ENCODE measurements around the gene ROCK2. TPM values are rescaled to one million over a fixed set of nuclear protein-coding genes. Genes with fewer than 3 reads are reported as not detected.

Gene ROCK2
- total and polyA plus RNA-seq, 2 of the 13 experiments (the other 11 are each of a cell fraction or from before 2014, with no cell fraction given), result 38.1 to 119 TPM

DNA sequence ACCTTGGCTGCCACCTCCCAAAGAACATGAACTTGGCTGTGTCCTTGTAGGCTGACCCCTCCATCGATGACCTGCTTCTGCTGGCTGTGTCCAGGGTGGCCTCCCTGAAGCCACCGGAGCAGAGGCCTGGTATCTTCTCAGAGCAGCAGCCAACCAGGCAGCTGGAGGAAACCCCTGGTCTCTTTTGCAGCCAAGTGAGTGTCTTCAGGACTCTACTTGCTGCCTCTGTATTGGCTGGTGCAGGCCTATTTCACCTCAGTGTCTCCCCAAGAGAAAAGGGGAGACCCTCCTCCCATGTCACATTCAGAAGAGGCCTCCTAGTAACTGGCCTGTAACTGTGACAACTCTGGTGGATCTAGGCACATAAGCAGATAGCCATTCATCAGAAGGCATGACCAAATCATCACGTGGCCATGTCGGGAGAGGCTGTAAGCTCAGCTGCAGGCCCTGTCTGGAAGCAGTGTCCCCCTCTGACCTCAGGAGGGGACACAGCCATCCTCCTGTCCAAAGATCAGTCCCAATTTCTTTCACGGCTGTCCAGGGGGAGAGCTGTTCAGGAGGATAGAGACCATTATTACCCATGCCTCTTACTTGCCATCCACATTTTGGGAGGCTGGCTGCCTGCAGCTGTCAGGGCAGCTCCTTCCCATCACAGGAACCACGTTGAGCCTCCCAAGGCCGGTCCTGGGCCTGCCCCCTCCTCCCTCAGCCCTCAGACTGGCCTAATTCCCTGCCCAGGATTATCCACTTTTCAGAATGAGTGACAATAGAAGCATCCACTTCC, 20.9 kb upstream of the ROCK2 start (continued):
- peak; percentile 85; the same call in 1 of the 2 replicates for TF ChIP-seq GTF2F1 (IDR thresholded peaks at IDR 0.05; ENCODE audit: low read length)
- TF ChIP-seq, protein P1, sequence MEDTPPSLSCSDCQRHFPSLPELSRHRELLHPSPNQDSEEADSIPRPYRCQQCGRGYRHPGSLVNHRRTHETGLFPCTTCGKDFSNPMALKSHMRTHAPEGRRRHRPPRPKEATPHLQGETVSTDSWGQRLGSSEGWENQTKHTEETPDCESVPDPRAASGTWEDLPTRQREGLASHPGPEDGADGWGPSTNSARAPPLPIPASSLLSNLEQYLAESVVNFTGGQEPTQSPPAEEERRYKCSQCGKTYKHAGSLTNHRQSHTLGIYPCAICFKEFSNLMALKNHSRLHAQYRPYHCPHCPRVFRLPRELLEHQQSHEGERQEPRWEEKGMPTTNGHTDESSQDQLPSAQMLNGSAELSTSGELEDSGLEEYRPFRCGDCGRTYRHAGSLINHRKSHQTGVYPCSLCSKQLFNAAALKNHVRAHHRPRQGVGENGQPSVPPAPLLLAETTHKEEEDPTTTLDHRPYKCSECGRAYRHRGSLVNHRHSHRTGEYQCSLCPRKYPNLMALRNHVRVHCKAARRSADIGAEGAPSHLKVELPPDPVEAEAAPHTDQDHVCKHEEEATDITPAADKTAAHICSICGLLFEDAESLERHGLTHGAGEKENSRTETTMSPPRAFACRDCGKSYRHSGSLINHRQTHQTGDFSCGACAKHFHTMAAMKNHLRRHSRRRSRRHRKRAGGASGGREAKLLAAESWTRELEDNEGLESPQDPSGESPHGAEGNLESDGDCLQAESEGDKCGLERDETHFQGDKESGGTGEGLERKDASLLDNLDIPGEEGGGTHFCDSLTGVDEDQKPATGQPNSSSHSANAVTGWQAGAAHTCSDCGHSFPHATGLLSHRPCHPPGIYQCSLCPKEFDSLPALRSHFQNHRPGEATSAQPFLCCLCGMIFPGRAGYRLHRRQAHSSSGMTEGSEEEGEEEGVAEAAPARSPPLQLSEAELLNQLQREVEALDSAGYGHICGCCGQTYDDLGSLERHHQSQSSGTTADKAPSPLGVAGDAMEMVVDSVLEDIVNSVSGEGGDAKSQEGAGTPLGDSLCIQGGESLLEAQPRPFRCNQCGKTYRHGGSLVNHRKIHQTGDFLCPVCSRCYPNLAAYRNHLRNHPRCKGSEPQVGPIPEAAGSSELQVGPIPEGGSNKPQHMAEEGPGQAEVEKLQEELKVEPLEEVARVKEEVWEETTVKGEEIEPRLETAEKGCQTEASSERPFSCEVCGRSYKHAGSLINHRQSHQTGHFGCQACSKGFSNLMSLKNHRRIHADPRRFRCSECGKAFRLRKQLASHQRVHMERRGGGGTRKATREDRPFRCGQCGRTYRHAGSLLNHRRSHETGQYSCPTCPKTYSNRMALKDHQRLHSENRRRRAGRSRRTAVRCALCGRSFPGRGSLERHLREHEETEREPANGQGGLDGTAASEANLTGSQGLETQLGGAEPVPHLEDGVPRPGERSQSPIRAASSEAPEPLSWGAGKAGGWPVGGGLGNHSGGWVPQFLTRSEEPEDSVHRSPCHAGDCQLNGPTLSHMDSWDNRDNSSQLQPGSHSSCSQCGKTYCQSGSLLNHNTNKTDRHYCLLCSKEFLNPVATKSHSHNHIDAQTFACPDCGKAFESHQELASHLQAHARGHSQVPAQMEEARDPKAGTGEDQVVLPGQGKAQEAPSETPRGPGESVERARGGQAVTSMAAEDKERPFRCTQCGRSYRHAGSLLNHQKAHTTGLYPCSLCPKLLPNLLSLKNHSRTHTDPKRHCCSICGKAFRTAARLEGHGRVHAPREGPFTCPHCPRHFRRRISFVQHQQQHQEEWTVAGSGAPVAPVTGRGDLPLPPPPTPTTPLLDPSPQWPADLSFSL (CRISPR knock-in tag; IDR thresholded peaks at IDR 0.05), result 0 out of 2 replicates have a peak, but pooled peaks have one; percentile 51
- TF ChIP-seq, protein P2, sequence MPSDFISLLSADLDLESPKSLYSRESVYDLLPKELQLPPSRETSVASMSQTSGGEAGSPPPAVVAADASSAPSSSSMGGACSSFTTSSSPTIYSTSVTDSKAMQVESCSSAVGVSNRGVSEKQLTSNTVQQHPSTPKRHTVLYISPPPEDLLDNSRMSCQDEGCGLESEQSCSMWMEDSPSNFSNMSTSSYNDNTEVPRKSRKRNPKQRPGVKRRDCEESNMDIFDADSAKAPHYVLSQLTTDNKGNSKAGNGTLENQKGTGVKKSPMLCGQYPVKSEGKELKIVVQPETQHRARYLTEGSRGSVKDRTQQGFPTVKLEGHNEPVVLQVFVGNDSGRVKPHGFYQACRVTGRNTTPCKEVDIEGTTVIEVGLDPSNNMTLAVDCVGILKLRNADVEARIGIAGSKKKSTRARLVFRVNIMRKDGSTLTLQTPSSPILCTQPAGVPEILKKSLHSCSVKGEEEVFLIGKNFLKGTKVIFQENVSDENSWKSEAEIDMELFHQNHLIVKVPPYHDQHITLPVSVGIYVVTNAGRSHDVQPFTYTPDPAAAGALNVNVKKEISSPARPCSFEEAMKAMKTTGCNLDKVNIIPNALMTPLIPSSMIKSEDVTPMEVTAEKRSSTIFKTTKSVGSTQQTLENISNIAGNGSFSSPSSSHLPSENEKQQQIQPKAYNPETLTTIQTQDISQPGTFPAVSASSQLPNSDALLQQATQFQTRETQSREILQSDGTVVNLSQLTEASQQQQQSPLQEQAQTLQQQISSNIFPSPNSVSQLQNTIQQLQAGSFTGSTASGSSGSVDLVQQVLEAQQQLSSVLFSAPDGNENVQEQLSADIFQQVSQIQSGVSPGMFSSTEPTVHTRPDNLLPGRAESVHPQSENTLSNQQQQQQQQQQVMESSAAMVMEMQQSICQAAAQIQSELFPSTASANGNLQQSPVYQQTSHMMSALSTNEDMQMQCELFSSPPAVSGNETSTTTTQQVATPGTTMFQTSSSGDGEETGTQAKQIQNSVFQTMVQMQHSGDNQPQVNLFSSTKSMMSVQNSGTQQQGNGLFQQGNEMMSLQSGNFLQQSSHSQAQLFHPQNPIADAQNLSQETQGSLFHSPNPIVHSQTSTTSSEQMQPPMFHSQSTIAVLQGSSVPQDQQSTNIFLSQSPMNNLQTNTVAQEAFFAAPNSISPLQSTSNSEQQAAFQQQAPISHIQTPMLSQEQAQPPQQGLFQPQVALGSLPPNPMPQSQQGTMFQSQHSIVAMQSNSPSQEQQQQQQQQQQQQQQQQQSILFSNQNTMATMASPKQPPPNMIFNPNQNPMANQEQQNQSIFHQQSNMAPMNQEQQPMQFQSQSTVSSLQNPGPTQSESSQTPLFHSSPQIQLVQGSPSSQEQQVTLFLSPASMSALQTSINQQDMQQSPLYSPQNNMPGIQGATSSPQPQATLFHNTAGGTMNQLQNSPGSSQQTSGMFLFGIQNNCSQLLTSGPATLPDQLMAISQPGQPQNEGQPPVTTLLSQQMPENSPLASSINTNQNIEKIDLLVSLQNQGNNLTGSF (CRISPR knock-in tag; IDR thresholded peaks at IDR 0.05), result no peak
- no peak for TF ChIP-seq ZFAT (CRISPR knock-in tag; conservative IDR thresholded peaks at IDR 0.05)
- no peak for TF ChIP-seq FOXJ3 (CRISPR knock-in tag; IDR thresholded peaks at IDR 0.05; ENCODE audit: borderline replicate concordance)
- peak; percentile 11 for TF ChIP-seq TBL1XR1 (IDR thresholded peaks at IDR 0.05; ENCODE audit: borderline replicate concordance, low read length, partially characterized antibody)
- TF ChIP-seq NCOA5 (CRISPR knock-in tag; IDR thresholded peaks at IDR 0.05), result no peak
- no peak for TF ChIP-seq AGO2 (optimal IDR thresholded peaks at IDR 0.05; ENCODE audit: low read depth, low read length)
- TF ChIP-seq, protein P3, sequence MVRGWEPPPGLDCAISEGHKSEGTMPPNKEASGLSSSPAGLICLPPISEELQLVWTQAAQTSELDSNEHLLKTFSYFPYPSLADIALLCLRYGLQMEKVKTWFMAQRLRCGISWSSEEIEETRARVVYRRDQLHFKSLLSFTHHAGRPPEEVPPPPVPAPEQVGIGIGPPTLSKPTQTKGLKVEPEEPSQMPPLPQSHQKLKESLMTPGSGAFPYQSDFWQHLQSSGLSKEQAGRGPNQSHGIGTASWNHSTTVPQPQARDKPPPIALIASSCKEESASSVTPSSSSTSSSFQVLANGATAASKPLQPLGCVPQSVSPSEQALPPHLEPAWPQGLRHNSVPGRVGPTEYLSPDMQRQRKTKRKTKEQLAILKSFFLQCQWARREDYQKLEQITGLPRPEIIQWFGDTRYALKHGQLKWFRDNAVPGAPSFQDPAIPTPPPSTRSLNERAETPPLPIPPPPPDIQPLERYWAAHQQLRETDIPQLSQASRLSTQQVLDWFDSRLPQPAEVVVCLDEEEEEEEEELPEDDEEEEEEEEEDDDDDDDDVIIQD (CRISPR knock-in tag; IDR thresholded peaks at IDR 0.05; ENCODE audit: low read depth), result 0 out of 2 replicates have a peak, but pooled peaks have one; percentile 28
- peak; percentile 69; the same call in 1 of the 2 replicates for TF ChIP-seq GLI4 (CRISPR knock-in tag; IDR thresholded peaks at IDR 0.05; ENCODE audit: borderline replicate concordance)
- TF ChIP-seq, protein P4, sequence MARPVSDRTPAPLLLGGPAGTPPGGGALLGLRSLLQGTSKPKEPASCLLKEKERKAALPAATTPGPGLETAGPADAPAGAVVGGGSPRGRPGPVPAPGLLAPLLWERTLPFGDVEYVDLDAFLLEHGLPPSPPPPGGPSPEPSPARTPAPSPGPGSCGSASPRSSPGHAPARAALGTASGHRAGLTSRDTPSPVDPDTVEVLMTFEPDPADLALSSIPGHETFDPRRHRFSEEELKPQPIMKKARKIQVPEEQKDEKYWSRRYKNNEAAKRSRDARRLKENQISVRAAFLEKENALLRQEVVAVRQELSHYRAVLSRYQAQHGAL (CRISPR knock-in tag; IDR thresholded peaks at IDR 0.05; ENCODE audit: not compliant biosample characterization), result no peak

Data from HepG2 (cell line).